GM12878 (cell line): Measurements from ENCODE around the gene TUBGCP3. TPM values are rescaled to one million over a fixed set of nuclear protein-coding genes. Genes with fewer than 3 reads are reported as not detected.

ENCODE experiments used
- ATAC-seq: fragments of 200-7000 bp; cut with Tn5 transposase; 3 replicates; pipeline ENCODE4 v1.9.1; 2020; ENCODE audit warnings: mild to moderate bottlenecking, moderate library complexity
- BruUV-seq: library from RNA; stranded (reverse); fragments of 400-500 nt; replicated peaks from 2 replicates; lab custom pipeline; 2021; lab: Mats Ljungman, UMichigan
- CTCF ChIA-PET: fragments of 300-600 bp; sonication (Branson Sonifier 250); formaldehyde crosslinking; extraction: SDS; loops from one replicate; lab custom pipeline; 2021; ENCODE audit warnings: inconsistent platforms; lab: Yijun Ruan, JAX
- POLR2A ChIA-PET: fragments of 350-600 bp; formaldehyde crosslinking; extraction: SDS; loops from one replicate; lab custom pipeline; 2021; ENCODE audit warnings: inconsistent platforms; lab: Charles Lee
- RAD21 ChIA-PET: fragments of 300-600 bp; sonication (Branson Sonifier 250); formaldehyde crosslinking; loops from one replicate; lab custom pipeline; 2023; ENCODE audit warnings: antibody characterized with exemption; ENCODE audit not compliant: unreplicated experiment; lab: Charles Lee
- SMC1A ChIA-PET: fragments of 300-600 bp; sonication (Branson Sonifier 250); formaldehyde crosslinking; loops from one replicate; lab custom pipeline; 2023; ENCODE audit not compliant: unreplicated experiment, uncharacterized antibody; lab: Charles Lee
- DNase-seq: peaks from one replicate; pipeline ENCODE4 v3.0.0-alpha.2; 2011; ENCODE audit warnings: low read depth, low spot score
- FAIRE-seq: peaks from 3 replicates; lab custom pipeline; 2011; peaks lifted over from hg19 to GRCh38; lab: Jason Lieb, UNC
- H2AFZ ChIP-seq: 2 replicates; pipeline ENCODE4 v1.6.0; 2011; ENCODE audit warnings: low read depth, low read length, control low read depth; ENCODE audit not compliant: control insufficient read depth
- H3K27ac ChIP-seq: 2 replicates; pipeline ENCODE4 v1.5.1; 2011; ENCODE audit warnings: control low read depth; ENCODE audit not compliant: control insufficient read depth, insufficient read depth
- H3K27me3 ChIP-seq, 2 experiments: replicated peaks in 1 of 2; 2 replicates each; pipeline versions ENCODE4 v1.6.0 to v1.6.1; 2011; ENCODE audit warnings: low read length in 1 of 2; ENCODE audit not compliant: control insufficient read depth in 2 of 2, insufficient read depth in 2 of 2
- H3K36me3 ChIP-seq, 2 experiments: 2 replicates each; pipeline ENCODE4 v1.5.1; 2011; ENCODE audit warnings: low read length in 1 of 2; ENCODE audit not compliant: control insufficient read depth in 2 of 2, insufficient read depth in 2 of 2
- H3K4me1 ChIP-seq: 2 replicates; pipeline ENCODE4 v1.6.1; 2011; ENCODE audit warnings: mild to moderate bottlenecking, low read length, moderate library complexity, mixed read lengths; ENCODE audit not compliant: control insufficient read depth, insufficient read depth
- H3K4me2 ChIP-seq: 2 replicates; pipeline ENCODE4 v1.6.0; 2011; ENCODE audit warnings: control low read depth; ENCODE audit not compliant: control insufficient read depth, insufficient read depth
- H3K4me3 ChIP-seq: fragments of 200-600 bp; sonication (generic); 2 replicates; pipeline ENCODE4 v1.5.1; 2016
- H3K79me2 ChIP-seq: 2 replicates; pipeline ENCODE4 v1.6.0; 2011; ENCODE audit warnings: low read length; ENCODE audit not compliant: control insufficient read depth, insufficient read depth
- H3K9ac ChIP-seq: 2 replicates; pipeline ENCODE4 v1.8.0; 2011; ENCODE audit warnings: low read length, control low read depth, mixed read lengths; ENCODE audit not compliant: control insufficient read depth, insufficient read depth
- H3K9me3 ChIP-seq: replicated peaks from 3 replicates; pipeline ENCODE4 v1.5.1; 2011; ENCODE audit warnings: mild to moderate bottlenecking, low read length; ENCODE audit not compliant: control insufficient read depth, insufficient read depth
- H4K20me1 ChIP-seq: 2 replicates; pipeline ENCODE4 v1.6.0; 2011; ENCODE audit not compliant: control insufficient read depth, insufficient read depth
- ATF3 ChIP-seq: IDR thresholded peaks from 2 replicates; pipeline ENCODE4 v1.6.1; 2011; ENCODE audit warnings: low read depth, mild to moderate bottlenecking, low read length, moderate library complexity, borderline replicate concordance; ENCODE audit errors: extremely low read depth
- ESRRA ChIP-seq: IDR thresholded peaks from 2 replicates; pipeline ENCODE4 v1.6.1; 2012; ENCODE audit warnings: mild to moderate bottlenecking, low read length, improper control_type of control experiment
- IRF3 ChIP-seq: fragments of 450-650 bp; IDR thresholded peaks from 2 replicates; pipeline ENCODE4 v1.6.1; 2014; ENCODE audit warnings: mild to moderate bottlenecking
- JUNB ChIP-seq: IDR thresholded peaks from 2 replicates; pipeline ENCODE4 v1.6.1; 2016; ENCODE audit warnings: antibody characterized with exemption, mild to moderate bottlenecking
- RELB ChIP-seq: fragments of 450-650 bp; IDR thresholded peaks from 2 replicates; pipeline ENCODE4 v1.6.1; 2017; ENCODE audit warnings: low read depth, mild to moderate bottlenecking, moderate library complexity
- SMAD5 ChIP-seq: IDR thresholded peaks from 2 replicates; pipeline ENCODE4 v1.6.1; 2016; ENCODE audit warnings: antibody characterized with exemption, low read depth
- TARDBP ChIP-seq: IDR thresholded peaks from 2 replicates; pipeline ENCODE4 v1.6.1; 2016; ENCODE audit warnings: borderline replicate concordance
- WGBS: methylation state at CpG from one replicate; pipeline ENCODE4 v1.1.6; 2016; ENCODE audit warnings: low lambda C conversion rate; ENCODE audit not compliant: insufficient replicate concordance, insufficient coverage; ENCODE audit errors: missing lambda C conversion rate; 5-methylcytosine and 5-hydroxymethylcytosine counted together
- in situ Hi-C: fragments of 300-500 bp; cut with MboI; formaldehyde crosslinking; loops from 9 replicates; pipeline ENCODE4 v1.14.3; 2018; ENCODE audit warnings: mixed read lengths
- intact Hi-C: fragments of 100-400 bp; cut with micrococcal nuclease; formaldehyde crosslinking; loops from one replicate; pipeline ENCODE4 v1.14.2; 2022; ENCODE audit not compliant: unreplicated experiment
- polyA plus RNA-seq, 11 experiments: library from polyadenylated mRNA; depleted of rRNA in 4 of 11; unstranded in 6 of 11; stranded (reverse) in 5 of 11; fragments of >200 nt; fragmentation: Nextera tagmentation in 4 of 11; fragmentation: Illumina TruSeq in 1 of 11; extraction: Ambion mirVana in 4 of 11; extraction: Trizol in 1 of 11; gene quantifications; 1 replicate in 1 of 11; 2 replicates in 10 of 11; pipeline versions ENCODE4 v1.2.1 to v1.2.3, GENCODE V29; 2011 to 2016; ENCODE audit warnings: inconsistent platforms in 2 of 11, missing spikeins in 2 of 11, low read depth in 1 of 11
- total RNA-seq, 4 experiments: library from RNA; depleted of rRNA in 3 of 4; stranded (reverse); fragments of >200 nt in 3 of 4; fragmentation: Illumina TruSeq in 1 of 4; extraction: Trizol in 1 of 4; gene quantifications; 2 replicates each; pipeline versions ENCODE4 v1.2.1 to v1.2.3, GENCODE V29; 2013 to 2021

TUBGCP3 gene
- total and polyA plus RNA-seq, 10 of the 15 experiments (the other 5 are each of a cell fraction or from before 2014, with no cell fraction given) = 4.0 to 34.0 (median 22.6) TPM

- no peak for TF ChIP-seq IRF3
- TF ChIP-seq JUNB = no peak
- no peak for TF ChIP-seq TARDBP
Measured at GRCh38 chr13:112475889-112476288, 112.1 kb downstream of the TUBGCP3 start (continued).

- no TSS peak for BruUV-seq
- WGBS = 83% methylated on average over 8 of the region's 8 CpGs
- CTCF ChIA-PET = no interaction called here
- in situ Hi-C loops = no loop called here
- RAD21 ChIA-PET = no interaction called here
- no peaks in the 10 kb centered on the region for H3K27me3 ChIP-seq
- H4K20me1 ChIP-seq = no peaks in the 10 kb centered on the region
- no peak overlapping the region for H3K4me3 ChIP-seq
- no peaks in the 10 kb centered on the region for H3K79me2 ChIP-seq
- no peak overlapping the region for H3K4me2 ChIP-seq
- POLR2A ChIA-PET = no interaction called here
- FAIRE-seq = no peak
- DNase-seq = no peak
- no peaks in the 10 kb centered on the region for H3K36me3 ChIP-seq
- no peak overlapping the region for H3K9ac ChIP-seq
- no peak overlapping the region for H3K27ac ChIP-seq
- SMC1A ChIA-PET = no interaction called here
- H2AFZ ChIP-seq = no peak overlapping the region
- H3K9me3 ChIP-seq = no peaks in the 10 kb centered on the region
- TF ChIP-seq ESRRA = no peak
- no peak for TF ChIP-seq ATF3
- TF ChIP-seq RELB = no peak
- no peak for TF ChIP-seq TARDBP
- no peak for TF ChIP-seq SMAD5
- no peak for ATAC-seq
- intact Hi-C loops = no loop called here
- H3K4me1 ChIP-seq = no peaks in the 10 kb centered on the region
Measured at GRCh38 chr13:112474869-112475268, 113.1 kb downstream of the TUBGCP3 start.
